HCT116 (cell line): ENCODE measurements around the gene TLE5. TPM values are rescaled to one million over a fixed set of nuclear protein-coding genes. Genes with fewer than 3 reads are reported as not detected.

Experiments
- ATAC-seq: fragments of 200-7000 bp; cut with Tn5 transposase; 2 replicates; pipeline ENCODE4 v1.9.1; 2020; ENCODE audit warnings: mild to moderate bottlenecking, moderate library complexity
- BruUV-seq: library from RNA; stranded (reverse); fragments of 400-500 nt; replicated peaks from 2 replicates; lab custom pipeline; 2021; lab: Mats Ljungman, UMichigan
- CTCF ChIA-PET: fragments of 300-600 bp; sonication (Branson Sonifier 250); formaldehyde crosslinking; loops from one replicate; lab custom pipeline; 2021; ENCODE audit warnings: antibody characterized with exemption; lab: Charles Lee
- POLR2A ChIA-PET: fragments of 300-600, 350-600 bp; sonication (Branson Sonifier 250); formaldehyde crosslinking; loops from one replicate; lab custom pipeline; 2021; ENCODE audit warnings: antibody characterized with exemption; lab: Charles Lee
- RAD21 ChIA-PET, 2 experiments: fragments of 300-600 bp; sonication (Branson Sonifier 250); formaldehyde crosslinking; loops; one replicate each; lab custom pipeline; 2023; ENCODE audit warnings: low total read pairs in 2 of 2; ENCODE audit not compliant: uncharacterized antibody in 2 of 2, unreplicated experiment in 2 of 2, low non-redundant PET in 1 of 2; lab: Charles Lee
- DNase-seq: peaks from one replicate; pipeline ENCODE4 v3.0.0-alpha.2; 2010; ENCODE audit warnings: low read depth, low spot score
- H2AFZ ChIP-seq: fragments of 200-600 bp; shearing (Covaris generic), sonication (generic); 2 replicates; pipeline ENCODE4 v1.6.1; 2017; ENCODE audit warnings: low read depth, mixed run types, mixed read lengths, antibody characterized with exemption, low read length; ENCODE audit not compliant: poor library complexity, severe bottlenecking
- H3K27ac ChIP-seq: 2 replicates; pipeline ENCODE4 v1.5.1; 2012; ENCODE audit warnings: low read depth, low read length
- H3K27me3 ChIP-seq: fragments of 200-600 bp; sonication (generic); 2 replicates; pipeline ENCODE4 v1.6.1; 2016; ENCODE audit warnings: mixed run types, low read length, mixed read lengths; ENCODE audit not compliant: insufficient read depth
- H3K36me3 ChIP-seq, 2 experiments: fragments of 200-500 bp in 1 of 2; fragments of 200-600 bp in 1 of 2; sonication (Bioruptor generic) in 1 of 2; sonication (generic) in 1 of 2; 2 replicates each; pipeline versions ENCODE4 v1.5.1 to v1.6.1; 2014 to 2016; ENCODE audit warnings: low read length in 2 of 2, inconsistent platforms in 1 of 2, mixed read lengths in 1 of 2, mixed run types in 1 of 2; ENCODE audit not compliant: insufficient read depth in 2 of 2, control insufficient read depth in 1 of 2
- H3K4me1 ChIP-seq, 2 experiments: fragments of 200-600 bp in 1 of 2; sonication (generic) in 1 of 2; 2 replicates each; pipeline versions ENCODE4 v1.5.1 to v1.6.1; 2012 to 2017; ENCODE audit warnings: low read length in 2 of 2, inconsistent platforms in 1 of 2, mild to moderate bottlenecking in 1 of 2, mixed read lengths in 1 of 2, mixed run types in 1 of 2, moderate library complexity in 1 of 2; ENCODE audit not compliant: insufficient read depth in 2 of 2, control insufficient read depth in 1 of 2
- H3K4me2 ChIP-seq: fragments of 200-600 bp; sonication (generic); 2 replicates; pipeline ENCODE4 v1.6.1; 2017; ENCODE audit warnings: mixed run types, low read length, mixed read lengths
- H3K4me3 ChIP-seq, 2 experiments: fragments of 200-600 bp in 1 of 2; sonication (generic) in 1 of 2; replicated peaks in 1 of 2; 2 replicates each; pipeline ENCODE4 v1.5.1; 2011 to 2016; ENCODE audit warnings: low read length in 2 of 2, control low read depth in 1 of 2, low read depth in 1 of 2, mild to moderate bottlenecking in 1 of 2, mixed read lengths in 1 of 2, mixed run types in 1 of 2
- H3K79me2 ChIP-seq: fragments of 200-600 bp; sonication (generic); 2 replicates; pipeline ENCODE4 v1.6.1; 2017; ENCODE audit warnings: mild to moderate bottlenecking, mixed run types, low read length, moderate library complexity, mixed read lengths; ENCODE audit not compliant: insufficient read depth
- H3K9ac ChIP-seq: fragments of 200-600 bp; sonication (generic); 2 replicates; pipeline ENCODE4 v1.6.1; 2016; ENCODE audit warnings: low read length, mixed read lengths
- H3K9me2 ChIP-seq: fragments of 200-600 bp; sonication (generic), shearing (Covaris generic); 2 replicates; pipeline ENCODE4 v1.6.1; 2017; ENCODE audit warnings: mixed run types, mild to moderate bottlenecking, moderate library complexity; ENCODE audit not compliant: insufficient read depth
- H3K9me3 ChIP-seq, 2 experiments: fragments of 200-500 bp in 1 of 2; fragments of 200-600 bp in 1 of 2; sonication (Bioruptor generic) in 1 of 2; sonication (generic) in 1 of 2; 2 replicates each; pipeline ENCODE4 v1.6.1; 2014 to 2017; ENCODE audit warnings: low read length in 2 of 2, mixed read lengths in 2 of 2, inconsistent platforms in 1 of 2, low read depth in 1 of 2, mild to moderate bottlenecking in 1 of 2, mixed run types in 1 of 2, moderate library complexity in 1 of 2; ENCODE audit not compliant: control insufficient read depth in 1 of 2, insufficient read depth in 1 of 2
- H4K20me1 ChIP-seq: fragments of 200-600 bp; sonication (generic), shearing (Covaris generic); 2 replicates; pipeline ENCODE4 v1.6.1; 2017; ENCODE audit warnings: mixed run types, mild to moderate bottlenecking, moderate library complexity; ENCODE audit not compliant: insufficient read depth
- CEBPB ChIP-seq: IDR thresholded peaks from 2 replicates; pipeline ENCODE4 v1.6.1; 2012; ENCODE audit warnings: low read depth
- EGR1 ChIP-seq: IDR thresholded peaks from 2 replicates; pipeline ENCODE4 v1.6.1; 2012; ENCODE audit warnings: low read depth
- EZH2phosphoT487 ChIP-seq: fragments of 200-600 bp; IDR thresholded peaks from 2 replicates; pipeline ENCODE4 v1.6.1; 2018; ENCODE audit warnings: antibody characterized with exemption, borderline replicate concordance
- FOSL1 ChIP-seq: IDR thresholded peaks from 2 replicates; pipeline ENCODE4 v1.6.1; 2012; ENCODE audit warnings: low read depth
- TCF7L2 ChIP-seq: IDR thresholded peaks from 2 replicates; pipeline ENCODE4 v1.7.0; 2011; ENCODE audit warnings: borderline replicate concordance, inconsistent platforms; ENCODE audit not compliant: insufficient read depth, insufficient read length; ENCODE audit errors: extremely low read depth
- intact Hi-C: fragments of 100-400 bp; cut with micrococcal nuclease; formaldehyde crosslinking; loops from 2 replicates; pipeline ENCODE4 v1.10.0; 2022
- total RNA-seq: library from RNA; stranded (reverse); gene quantifications from one replicate; pipeline ENCODE4 v1.2.1, GENCODE V29; 2021; ENCODE audit not compliant: unreplicated experiment
- TF ChIP-seq, protein P1 (sequence below): IDR thresholded peaks from 2 replicates; pipeline ENCODE4 v1.6.1; 2012; ENCODE audit warnings: low read depth
- TF ChIP-seq, protein P2 (sequence below): IDR thresholded peaks from 2 replicates; pipeline ENCODE4 v1.6.1; 2012

TLE5 gene
- total RNA-seq, 1 experiment from 2014 or later = 263 TPM

DNA sequence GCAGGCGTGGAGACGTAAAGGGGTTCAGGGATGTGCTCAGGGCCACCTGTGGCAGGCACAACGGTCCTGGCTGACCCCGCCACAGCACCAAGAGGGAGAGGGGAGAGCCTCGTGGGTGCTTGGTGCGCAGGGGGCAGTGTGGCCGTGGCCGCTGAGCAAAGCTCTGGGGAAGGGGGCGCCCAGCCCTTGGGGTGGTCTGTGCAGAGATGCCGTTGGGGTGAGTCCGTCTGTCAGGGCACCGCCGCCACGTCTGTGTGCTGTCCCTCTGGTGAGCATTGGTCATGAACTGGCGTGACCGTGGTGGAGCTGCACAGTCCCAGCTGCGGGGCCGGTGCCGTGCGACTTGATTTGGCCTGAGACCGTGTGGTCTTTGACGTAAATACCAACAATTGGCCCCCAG, 47.2 kb upstream of the TLE5 start:
- Histone ChIP-seq H3K27ac (no peak overlapping the region), H3K4me2 (no peak overlapping the region), H3K9ac (no peak overlapping the region), H3K9me2 (no peaks in the 10 kb centered on the region), H3K79me2 (peaks cover 71% of the 10 kb centered on the region), H3K36me3 (no peaks in the 10 kb centered on the region), H3K4me1 (no peaks in the 10 kb centered on the region), H3K4me3 (no peak overlapping the region), H3K9me3 (no peaks in the 10 kb centered on the region), H2AFZ (no peak overlapping the region), H3K27me3 (no peaks in the 10 kb centered on the region), H4K20me1 (no peaks in the 10 kb centered on the region)
- BruUV-seq = no TSS peak
- POLR2A ChIA-PET = no interaction called here
- TF ChIP-seq, protein P1, sequence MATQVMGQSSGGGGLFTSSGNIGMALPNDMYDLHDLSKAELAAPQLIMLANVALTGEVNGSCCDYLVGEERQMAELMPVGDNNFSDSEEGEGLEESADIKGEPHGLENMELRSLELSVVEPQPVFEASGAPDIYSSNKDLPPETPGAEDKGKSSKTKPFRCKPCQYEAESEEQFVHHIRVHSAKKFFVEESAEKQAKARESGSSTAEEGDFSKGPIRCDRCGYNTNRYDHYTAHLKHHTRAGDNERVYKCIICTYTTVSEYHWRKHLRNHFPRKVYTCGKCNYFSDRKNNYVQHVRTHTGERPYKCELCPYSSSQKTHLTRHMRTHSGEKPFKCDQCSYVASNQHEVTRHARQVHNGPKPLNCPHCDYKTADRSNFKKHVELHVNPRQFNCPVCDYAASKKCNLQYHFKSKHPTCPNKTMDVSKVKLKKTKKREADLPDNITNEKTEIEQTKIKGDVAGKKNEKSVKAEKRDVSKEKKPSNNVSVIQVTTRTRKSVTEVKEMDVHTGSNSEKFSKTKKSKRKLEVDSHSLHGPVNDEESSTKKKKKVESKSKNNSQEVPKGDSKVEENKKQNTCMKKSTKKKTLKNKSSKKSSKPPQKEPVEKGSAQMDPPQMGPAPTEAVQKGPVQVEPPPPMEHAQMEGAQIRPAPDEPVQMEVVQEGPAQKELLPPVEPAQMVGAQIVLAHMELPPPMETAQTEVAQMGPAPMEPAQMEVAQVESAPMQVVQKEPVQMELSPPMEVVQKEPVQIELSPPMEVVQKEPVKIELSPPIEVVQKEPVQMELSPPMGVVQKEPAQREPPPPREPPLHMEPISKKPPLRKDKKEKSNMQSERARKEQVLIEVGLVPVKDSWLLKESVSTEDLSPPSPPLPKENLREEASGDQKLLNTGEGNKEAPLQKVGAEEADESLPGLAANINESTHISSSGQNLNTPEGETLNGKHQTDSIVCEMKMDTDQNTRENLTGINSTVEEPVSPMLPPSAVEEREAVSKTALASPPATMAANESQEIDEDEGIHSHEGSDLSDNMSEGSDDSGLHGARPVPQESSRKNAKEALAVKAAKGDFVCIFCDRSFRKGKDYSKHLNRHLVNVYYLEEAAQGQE = no peak
- TF ChIP-seq TCF7L2 = no peak
- no peak for TF ChIP-seq CEBPB
- TF ChIP-seq FOSL1 = no peak
- no peak for TF ChIP-seq EGR1
- TF ChIP-seq, protein P2, sequence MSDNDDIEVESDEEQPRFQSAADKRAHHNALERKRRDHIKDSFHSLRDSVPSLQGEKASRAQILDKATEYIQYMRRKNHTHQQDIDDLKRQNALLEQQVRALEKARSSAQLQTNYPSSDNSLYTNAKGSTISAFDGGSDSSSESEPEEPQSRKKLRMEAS = no peak
- no peak for TF ChIP-seq EZH2phosphoT487
- intact Hi-C loops = no loop called here
- RAD21 ChIA-PET = no interaction called here
- no peak for DNase-seq
- CTCF ChIA-PET = interaction anchor here (1.5 to 1.9 kb wide), 2 partner anchors 12 to 461 kb away, joined by 4 read pairs; no protein-coding TSS in a partner anchor
- no peak for ATAC-seq
